Fibroblast of gingiva (primary cell): Measurements from ENCODE around the gene STK25.

Experiments
- DNase-seq: peaks from one replicate; pipeline ENCODE4 v3.0.0-alpha.2; 2011; ENCODE audit warnings: low read depth

Gene STK25

DNA sequence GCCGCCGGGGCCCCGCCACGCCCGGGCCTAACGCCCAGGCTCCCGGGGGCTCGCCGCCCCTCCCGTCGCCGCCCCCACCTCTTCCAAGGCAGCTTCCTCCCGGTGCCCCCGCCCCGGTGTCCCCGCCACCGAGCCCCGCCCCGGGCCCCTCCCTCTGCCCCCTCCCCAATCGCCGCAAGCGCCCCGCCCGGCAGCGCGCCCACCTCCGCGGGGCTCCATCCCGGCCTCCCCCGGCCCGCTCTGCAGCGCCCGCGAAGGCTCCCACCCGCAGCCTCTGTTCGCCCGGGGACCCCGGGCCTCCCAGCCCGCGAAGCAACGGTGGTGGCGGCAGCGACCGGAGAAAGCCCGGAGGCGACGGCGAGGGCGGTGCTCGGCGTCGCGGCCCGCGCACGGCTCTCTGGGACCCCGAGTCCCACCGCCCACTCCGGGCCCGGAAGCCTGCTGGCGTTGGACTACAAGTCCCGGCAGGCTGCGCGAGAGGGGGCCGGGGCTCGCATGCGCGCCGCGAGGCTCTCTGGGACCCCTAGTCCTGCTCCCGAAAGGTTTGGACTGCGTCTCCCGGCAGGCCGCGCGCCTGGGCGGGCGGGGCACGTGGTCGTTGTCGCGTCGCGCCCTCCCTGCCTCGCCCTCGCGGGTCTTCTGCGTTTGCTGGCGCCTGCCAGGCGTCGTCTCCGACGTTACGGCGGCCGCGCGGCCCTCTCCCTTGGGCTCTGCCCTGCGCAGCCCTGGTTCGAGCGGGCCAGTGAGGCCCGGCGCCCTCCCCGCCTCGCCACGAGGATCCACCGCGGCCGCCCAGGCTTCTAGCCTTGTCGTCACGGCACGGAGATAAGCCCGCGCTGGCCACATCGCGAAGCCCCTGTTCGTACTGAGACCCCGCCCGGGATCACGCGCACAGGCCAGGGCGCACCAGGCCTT is at the start of gene STK25:
TSS of gene STK25 (minus strand) at position 345 of the 915 bp plus-strand sequence. CDS start 549 bp downstream, outside the sequence.
- DNase-seq, result peak; percentile 98

DNA sequence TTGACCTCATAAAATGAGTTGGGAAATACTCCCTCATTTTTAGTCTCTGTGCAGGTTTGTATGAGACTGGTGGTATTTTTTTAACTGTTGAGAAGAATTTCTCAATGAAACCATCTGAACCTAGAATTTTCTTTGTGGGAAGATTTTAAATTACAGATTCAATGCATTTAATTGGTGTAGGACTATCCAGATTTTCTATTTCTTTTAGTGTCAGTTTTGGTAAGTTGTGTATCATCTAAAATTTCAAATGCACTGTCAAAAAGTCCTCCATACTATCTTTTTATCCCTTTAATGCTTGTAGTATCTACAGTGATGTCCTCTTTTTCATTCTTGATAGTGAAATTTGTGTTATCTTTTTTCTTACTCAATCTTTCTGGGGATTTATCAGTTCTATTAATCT is 48.4 kb upstream of the STK25 start:
- DNase-seq, result no peak

DNA sequence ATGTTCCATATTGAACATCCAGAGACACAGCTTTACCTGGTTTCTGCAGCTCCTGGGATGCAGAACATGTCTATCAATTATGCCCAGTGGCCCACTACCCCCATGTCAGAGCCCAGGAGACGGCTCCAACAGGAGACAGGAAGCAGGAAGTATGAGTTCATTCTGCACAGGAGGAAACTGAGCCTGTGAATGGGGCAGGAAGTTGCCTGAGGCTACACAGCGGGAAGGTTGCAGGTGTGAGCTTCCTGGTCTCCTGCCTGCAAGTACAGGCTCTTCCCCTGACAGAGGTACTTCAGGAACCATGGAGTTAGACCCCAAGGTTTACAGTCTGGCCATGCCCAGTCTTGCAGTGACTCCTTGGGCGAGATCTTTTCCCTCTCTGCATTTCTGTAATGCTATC is 47.3 kb upstream of the STK25 start:
- DNase-seq, result no peak

DNA sequence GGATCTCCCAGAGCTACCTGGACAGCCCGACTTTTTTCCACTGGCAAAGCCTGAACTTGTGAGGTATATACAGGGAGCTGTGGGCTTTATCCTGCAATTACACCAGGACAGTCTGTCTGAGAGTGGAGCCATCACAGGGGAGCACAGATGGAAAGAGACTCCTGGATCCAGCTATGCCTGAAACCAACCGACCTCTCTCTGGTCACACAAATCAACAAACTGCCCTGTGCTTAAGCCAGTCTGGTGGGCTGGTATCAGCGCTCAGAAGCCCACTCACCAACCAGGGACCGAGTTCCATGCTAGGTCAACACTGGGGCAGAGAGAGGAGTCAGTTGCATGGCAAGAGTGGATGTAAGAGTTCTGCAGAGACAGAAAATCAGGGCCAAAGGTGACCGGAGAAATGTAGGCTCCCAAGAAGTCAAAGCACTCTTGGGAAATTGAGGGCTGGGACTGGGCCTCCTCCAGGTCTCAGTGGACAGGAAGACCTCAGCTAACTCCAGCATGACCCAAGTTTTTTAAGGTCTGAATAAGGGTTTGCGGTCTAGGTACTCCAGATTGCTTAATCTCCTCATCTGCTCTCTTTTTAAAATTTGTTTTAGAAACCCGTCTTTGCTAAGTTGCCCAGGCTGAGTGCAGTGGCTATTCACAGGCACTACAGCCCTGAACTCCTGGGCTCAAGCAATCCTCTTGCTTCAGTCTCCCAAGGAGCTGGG is 46.4 kb upstream of the STK25 start:
- DNase-seq, result no peak

DNA sequence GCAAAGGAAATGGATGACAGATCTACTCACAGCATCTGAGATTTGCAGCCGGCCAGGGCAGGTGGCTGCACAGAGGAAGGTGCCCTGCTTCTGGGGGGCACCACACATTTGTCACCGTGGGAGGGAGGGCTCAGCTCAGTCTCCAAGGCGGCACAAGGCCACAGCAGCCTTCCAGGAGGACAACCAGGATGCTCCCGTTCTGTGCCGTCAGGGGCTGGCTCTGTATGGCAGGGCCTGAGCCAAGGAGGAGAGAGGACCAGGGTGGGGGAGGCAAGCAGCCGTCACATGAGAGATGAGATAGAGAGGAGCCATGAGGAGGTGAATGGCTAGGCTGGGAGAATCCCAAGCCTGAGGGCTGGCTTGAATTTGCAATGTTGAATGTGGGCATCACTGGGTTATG is 45.6 kb upstream of the STK25 start:
- DNase-seq, result no peak

DNA sequence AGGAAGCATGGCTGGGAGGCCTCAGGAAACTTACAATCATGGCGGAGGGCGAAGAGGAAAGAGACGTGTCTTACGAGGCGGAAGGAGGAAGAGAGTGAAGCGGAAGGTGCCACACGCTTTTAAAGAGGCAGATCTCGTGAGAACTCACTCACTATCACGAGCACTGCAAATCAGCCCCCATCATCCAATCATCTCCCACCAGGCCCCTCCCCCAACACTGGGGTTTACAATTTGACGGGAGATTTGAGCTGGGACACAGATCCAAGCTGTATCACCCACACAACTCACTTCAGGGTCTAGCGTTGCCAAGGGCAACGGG is 45.1 kb upstream of the STK25 start:
- no peak for DNase-seq

DNA sequence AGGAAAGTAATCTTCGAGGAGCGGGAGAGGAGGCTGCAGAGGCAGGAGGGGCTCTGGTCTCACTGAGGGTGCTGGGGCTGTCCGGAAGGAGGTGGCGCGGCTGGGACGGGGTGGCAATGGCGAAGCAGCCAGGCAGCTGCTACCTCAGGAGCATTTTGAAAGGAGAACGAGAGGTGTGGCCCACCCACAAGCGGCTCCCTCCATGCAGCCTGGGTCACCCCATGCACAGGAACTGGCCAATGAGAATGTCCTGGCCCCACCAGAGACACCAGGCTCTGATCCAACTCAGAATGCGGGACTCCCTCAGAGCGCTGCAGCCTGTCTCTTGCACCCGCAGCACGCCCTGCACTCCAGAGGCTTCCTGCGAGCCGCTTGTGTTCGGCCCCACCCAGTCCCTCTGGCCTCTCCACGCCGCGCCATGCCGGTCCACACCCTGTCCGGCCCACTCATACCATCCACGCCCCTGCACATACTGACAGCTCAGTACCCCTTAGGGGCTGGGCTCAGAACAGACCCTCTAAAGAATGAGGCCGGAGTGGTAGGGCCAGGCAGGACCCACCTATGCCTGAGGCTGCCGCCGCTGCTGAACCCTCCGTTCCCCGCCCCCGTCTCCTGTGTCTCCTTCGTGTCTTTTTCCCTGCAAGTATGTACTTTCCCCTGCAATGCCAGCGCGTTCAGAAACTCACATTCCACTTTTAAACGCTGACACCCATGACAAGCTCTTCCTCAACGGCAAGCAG is 43.8 kb upstream of the STK25 start:
- DNase-seq, result no peak

DNA sequence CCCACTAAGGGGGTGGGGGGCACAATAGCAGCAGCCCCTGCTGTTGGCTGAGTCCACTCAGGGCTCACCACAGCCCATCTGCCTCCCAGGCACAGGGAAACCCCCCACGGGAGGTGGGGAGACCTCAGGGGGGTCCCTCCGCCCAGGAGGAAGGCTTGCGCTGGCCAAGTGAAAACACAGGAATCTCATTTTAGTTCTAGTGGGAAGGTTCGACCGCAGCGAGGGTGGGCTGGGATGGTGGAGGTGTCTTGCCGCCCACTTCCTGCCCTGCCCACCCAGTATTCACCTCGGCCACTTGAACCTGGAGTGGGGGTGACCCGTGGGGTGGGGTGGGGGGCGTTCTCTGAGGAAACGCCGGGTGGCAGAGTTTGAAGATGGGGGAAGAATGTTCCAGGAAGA is 43.2 kb upstream of the STK25 start:
- no peak for DNase-seq

DNA sequence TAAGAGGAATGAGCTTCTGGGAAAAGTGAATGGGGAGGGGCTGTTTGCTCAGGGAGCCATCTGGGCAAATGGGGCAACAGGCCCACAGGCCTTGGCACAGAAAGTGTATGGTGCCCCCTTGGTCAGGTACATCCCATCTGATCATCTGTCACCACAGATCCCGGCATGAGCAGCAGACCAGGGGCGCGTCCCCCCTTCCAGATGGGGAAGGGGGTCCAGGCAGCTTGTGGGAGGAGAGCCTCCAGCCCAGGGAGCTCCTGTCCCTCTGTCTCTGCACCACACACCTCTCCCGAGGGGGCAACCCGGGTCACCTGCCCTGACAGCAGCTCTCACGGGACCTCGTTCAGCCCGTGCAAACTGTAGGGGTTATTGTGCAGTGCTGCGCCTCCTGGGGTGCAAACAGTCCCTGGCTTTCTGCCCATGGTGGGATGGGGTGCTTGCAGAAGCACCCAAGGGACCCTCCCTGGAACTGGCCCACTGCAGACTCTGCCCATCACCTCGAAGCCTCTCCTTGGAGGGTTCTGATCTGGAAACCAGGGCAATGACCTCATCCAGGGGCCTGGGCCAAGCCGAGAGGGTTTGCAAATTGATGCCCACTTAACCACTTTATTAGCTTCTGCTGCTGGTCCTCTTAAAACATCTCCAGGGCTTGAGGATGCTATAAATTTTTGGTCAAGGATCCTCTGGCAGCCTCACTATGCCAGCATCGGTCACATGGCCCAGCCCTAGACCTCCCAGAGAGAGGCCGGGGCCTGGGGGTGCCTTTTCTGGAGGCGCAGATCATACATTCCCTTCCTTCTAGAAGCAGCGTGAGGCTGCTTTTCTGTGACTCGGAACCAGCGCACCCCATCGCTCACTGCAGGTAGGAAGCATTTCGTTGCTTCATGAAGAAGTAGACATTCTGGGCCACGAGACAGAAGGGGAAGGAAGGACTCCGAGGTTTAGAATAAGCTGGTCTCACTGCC is 42.5 kb upstream of the STK25 start:
- DNase-seq, result no peak

DNA sequence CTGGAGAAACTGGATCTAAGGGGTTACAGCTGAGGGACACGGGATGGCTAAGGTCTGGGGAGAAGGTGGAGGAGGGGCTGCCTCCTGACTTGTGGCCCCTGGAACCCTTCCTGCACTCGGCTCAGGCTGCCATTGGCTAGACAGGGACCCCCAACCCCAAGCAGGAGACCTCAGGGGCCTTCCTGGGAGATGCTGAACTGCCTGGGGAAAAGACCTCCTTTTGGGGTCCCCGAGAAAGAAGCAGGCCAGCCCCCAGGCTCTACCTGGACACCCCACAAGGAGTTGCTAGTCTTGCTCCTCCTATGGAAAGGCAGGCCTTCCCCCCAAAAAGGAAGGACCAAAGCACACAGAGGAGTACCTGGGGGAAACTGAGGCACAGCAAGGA is 40.1 kb upstream of the STK25 start:
- DNase-seq, result no peak

DNA sequence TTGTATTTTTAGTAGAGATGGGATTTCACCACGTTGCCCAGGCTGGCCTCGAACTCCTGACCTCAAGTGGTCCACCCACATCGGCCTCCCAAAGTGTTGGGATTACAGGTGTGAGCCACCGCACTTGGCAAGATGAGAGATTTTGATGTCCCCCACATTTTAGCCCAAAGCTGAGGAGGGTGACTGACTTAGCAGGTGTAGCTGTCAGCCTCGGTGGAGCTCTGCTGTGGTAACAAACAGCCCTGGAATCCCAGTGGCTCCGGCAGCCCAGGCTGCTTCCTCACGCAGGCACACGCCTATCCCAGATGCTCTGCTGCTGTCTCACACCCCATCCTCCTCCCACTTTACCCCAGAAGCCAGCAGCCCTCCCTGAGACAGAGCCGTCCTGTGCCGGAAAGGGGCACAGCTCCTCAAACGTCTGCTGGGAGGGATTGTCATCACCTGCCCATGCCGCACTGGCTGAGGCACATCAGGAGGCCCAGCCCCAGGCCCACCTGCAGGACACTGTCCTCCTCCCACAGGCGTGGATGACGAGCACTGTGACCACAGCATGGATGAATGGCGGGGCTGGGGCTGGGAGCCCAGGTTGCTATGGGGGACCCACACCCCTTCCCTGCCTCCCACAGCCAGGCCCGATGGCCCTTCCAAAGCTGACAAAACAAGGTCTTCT is 39.5 kb upstream of the STK25 start:
- DNase-seq, result no peak

DNA sequence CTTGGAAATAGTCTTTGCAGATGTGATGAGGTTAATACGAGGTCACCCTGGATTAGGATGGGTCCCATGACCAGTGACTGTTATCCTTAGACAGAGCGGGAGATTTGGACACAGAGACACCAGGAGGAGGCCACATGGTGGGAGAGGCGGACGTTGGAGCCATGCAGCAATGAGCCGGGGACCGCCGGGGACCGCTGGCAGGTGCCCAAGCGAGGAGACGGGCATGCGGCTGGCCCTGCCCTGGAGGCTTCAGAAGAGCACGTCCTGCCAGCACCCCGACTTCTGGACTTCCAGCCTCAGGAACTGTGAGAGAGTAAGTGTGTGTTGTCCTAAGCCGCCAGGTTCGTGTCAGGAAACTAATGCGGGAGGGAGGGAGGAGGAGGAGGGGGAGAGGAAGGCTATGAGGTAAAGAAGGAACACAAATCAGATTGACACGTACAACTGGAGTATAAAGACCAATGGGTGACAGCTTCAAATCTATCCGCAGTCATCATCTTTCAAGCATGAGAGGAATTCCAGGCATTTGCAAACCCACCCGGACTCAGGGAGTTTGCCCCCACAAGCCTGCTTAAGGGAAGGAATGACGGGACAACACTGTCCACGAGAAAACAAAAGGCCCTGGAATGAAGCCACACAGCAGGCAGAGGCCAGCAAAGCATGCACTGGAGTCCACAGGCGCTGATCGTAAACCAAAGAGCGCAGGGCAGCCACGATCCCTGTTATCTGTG is 38.6 kb upstream of the STK25 start:
- peak; percentile 16 for DNase-seq

DNA sequence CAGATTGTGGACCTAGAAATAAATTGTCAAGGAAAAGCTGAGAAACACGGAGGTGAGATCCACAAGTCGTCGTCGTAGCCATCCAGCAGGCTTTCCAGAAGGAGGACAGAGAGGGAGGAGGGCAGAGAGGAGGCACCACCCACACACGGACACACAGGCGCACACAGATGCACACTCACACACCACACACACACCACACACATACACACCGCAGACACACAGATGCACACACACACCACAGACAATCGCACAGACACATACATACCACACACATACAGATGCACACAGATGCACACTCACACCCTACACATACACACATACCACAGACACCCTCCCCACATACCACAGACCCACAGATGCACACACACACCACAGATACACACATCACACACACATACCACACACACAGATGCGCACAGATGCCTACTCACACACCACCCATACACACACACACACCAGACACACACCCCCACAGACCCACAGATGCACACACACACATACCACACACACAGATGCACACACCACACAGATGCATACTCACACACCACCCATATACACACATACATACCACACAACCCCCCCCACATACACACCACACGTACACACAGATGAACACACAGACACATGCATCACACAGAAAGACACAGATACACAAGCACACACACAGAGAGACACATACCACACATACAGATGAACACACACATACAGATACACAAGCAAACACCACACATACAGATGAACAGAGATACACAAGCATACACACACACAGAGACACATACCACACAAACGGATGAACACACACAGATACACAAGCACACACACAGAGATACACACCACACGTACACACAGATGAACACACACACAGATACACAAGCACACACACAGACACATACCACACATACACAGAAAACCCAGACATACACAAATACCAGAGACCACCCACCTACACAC is 37.4 kb upstream of the STK25 start:
- no peak for DNase-seq

DNA sequence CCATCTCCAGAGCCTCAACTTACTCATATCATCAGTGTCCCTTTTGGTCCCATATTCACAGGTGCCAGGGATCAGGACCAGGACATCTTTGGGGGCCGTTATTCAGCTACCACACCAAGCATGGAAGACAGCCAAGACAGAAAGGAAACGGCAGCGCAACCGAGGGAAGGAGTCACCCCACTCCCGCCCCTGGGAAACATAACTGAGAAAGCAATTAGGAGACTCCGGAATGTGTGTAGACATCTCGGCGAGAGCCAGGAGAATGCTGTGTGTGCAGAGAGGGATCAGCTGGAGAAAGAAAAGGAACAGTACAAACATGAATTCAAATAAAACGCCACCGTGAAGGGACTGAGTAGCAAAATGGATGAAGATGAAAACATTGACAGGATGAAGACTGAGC is 36.7 kb upstream of the STK25 start:
- DNase-seq, result no peak

DNA sequence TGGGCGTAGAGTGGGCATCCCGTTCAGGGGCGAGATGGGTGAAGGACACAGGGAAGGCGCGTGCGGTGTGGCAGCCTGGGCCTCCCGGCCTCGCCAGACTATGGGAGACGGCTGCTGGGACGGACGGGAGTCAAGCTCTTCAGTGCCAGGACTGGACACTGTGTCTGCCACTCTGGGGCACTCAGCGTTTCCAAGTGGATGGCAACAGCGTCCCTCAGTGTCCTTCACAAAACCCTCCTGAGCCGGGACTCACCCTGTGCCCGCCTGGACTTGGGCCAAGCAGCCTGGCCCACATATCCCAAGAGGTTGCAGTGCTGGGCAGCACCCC is 33.9 kb upstream of the STK25 start:
- DNase-seq, result no peak

DNA sequence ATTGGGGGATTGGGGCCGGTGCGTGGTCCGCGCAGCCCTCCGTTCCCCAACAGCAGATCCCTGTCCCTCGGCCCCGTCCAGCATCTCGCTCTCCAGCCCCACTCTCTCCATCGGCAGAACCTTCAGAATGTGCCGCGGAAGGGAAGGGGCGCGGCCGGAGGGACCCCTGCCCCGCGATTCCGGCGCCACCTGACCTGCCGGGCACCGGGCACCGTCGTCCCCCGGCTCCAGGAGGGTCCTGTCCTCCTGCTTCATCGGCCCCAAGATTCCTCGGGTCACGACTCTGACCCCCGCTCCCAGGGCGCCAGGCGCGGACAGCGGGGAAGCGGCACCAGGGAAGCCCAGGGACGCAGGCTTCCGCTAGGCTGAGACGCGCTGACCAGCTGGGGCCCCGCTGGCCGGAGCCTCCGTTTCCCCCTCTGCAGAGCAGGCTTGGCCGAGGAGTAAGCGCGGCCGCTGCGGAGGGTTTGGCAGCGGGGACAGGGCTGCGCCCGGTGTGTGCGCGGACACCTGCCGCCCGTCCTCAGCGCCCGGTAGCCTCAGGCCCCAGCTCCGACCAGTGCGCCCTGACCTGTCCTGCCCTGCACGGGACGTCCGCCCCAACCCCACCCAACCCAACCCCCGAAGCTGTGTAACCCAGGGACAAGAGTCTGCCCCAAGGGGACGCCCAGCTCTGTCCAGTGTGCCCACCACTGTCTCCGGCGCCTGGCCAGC is 33.3 kb upstream of the STK25 start:
- DNase-seq, result no peak

DNA sequence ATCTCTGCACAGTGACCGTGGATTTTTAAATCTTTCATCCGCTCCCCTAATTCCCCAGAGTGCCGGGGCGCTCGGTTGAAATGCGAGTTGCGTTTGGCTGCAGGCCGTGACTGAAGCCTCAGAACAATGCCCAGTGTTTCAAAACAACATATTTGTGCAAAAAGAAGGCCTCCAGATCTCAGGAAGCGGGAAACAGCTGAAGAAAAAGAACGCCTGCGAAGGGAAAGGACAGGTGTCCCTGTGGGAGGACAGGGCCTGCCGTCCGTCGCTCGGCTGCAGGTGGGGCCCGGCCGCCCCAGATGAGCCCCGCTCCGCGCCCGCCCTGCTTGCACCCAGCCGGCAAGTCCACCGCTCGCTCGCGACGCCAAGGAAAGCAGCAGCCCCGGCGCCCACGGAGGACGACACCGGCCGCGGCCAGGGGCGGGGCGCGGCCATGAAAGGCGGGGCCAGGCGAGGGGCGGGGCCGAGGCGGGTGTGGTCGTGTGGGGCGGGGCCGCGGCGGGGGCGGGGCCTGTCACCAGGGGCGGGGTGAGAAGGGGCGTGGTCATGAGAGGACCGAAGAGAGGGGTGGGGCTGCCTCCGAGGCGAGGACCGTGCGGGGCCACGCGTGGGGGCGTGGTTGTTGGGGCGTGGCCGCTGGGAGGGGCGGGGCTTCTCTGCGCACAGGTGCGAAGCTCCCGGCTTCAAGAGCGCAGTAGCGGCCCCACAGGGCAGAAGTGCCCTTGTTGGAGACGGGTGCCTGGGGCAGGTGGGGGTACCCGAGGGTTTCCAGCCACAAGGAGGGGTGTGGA is 32.6 kb upstream of the STK25 start:
- DNase-seq, result peak; percentile 32

DNA sequence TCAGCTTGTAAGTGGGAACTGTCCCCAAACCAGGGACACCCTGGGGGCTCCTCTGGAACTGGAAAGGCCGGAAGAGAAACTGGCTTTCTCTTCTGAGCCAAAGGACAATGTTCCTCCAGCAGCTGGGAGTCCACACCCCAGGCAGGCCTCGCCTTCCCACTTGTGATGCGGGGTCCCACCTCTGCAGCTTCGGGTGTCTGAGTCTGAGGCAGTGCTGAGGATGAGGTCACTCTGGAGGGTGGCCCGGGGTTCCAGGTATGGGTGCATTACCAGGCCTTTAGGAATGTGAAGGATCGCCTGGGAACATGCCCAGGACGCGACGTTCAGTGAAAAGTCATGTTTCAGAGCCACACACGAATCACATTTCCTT is 32.0 kb upstream of the STK25 start:
- no peak for DNase-seq
